GM18858 (cell line): ENCODE results near the gene KPNA5.
"Not testable (repeated sequence)": the region's sequence is repeated elsewhere in the genome, so short reads cannot be mapped to it uniquely, and the experiment has no call there.

Experiments used
- ATAC-seq: cut with Tn5 transposase; IDR thresholded peaks from one replicate; pipeline ENCODE4 v1.9.1; 2021; ENCODE audit not compliant: unreplicated experiment

The KPNA5 gene

GRCh38 chr6:116680880-116681672 lies at the start of gene KPNA5:
Gene KPNA5, plus strand, starts transcription at chr6:116681211. Its CDS starts 124 bp downstream, at chr6:116681335.
- peak; percentile 88 for ATAC-seq

GRCh38 chr6:116631379-116631990 lies 49.5 kb upstream of the KPNA5 start:
- no peak for ATAC-seq

- no peak for ATAC-seq
These were observed 47.3 kb upstream of the KPNA5 start for GRCh38 chr6:116633685-116634084.

- no peak for ATAC-seq
These were observed 32.9 kb upstream of the KPNA5 start for GRCh38 chr6:116648156-116648555.

GRCh38 chr6:116649129-116649528 lies 31.9 kb upstream of the KPNA5 start:
- ATAC-seq: no peak

GRCh38 chr6:116651916-116652315 lies 29.1 kb upstream of the KPNA5 start:
- ATAC-seq: no peak

- ATAC-seq: no peak
These were observed 19.4 kb upstream of the KPNA5 start for GRCh38 chr6:116661594-116661993.

- no peak for ATAC-seq
These were observed 18.8 kb upstream of the KPNA5 start for GRCh38 chr6:116662202-116662601.

GRCh38 chr6:116663308-116663707 lies 17.7 kb upstream of the KPNA5 start:
- ATAC-seq: no peak

- not testable (repeated sequence) for ATAC-seq
These were observed 16.8 kb upstream of the KPNA5 start for GRCh38 chr6:116664169-116664568.

- no peak for ATAC-seq
These were observed 15.5 kb upstream of the KPNA5 start for GRCh38 chr6:116665464-116665863.

- ATAC-seq: peak; percentile 59
These were observed 14.1 kb upstream of the KPNA5 start for GRCh38 chr6:116666869-116667268.

GRCh38 chr6:116667623-116668022 lies 13.4 kb upstream of the KPNA5 start:
- no peak for ATAC-seq

GRCh38 chr6:116672306-116672705 lies 8.7 kb upstream of the KPNA5 start:
- no peak for ATAC-seq

- ATAC-seq: no peak
These were observed 5.0 kb upstream of the KPNA5 start for GRCh38 chr6:116676021-116676420.

- peak; percentile 33 for ATAC-seq
These were observed 1.3 kb downstream of the KPNA5 start for GRCh38 chr6:116682334-116682712.

- no peak for ATAC-seq
These were observed 4.5 kb downstream of the KPNA5 start for GRCh38 chr6:116685437-116685993.

GRCh38 chr6:116686475-116687101 lies 5.6 kb downstream of the KPNA5 start:
- not testable (repeated sequence) for ATAC-seq

GRCh38 chr6:116691154-116691553 lies 10.1 kb downstream of the KPNA5 start:
- no peak for ATAC-seq

GRCh38 chr6:116692873-116693272 lies 11.9 kb downstream of the KPNA5 start:
- not testable (repeated sequence) for ATAC-seq

GRCh38 chr6:116693275-116693674 lies 12.3 kb downstream of the KPNA5 start:
- not testable (repeated sequence) for ATAC-seq

GRCh38 chr6:116695401-116695800 lies 14.4 kb downstream of the KPNA5 start:
- ATAC-seq: peak; percentile 93
